ENCODE measurements around the gene PLCB3. TPM values are rescaled to one million over a fixed set of nuclear protein-coding genes. Genes with fewer than 3 reads are reported as not detected.
A peak's percentile ranks its signal among the peaks of the same experiment; 100 is the strongest.

PLCB3 gene
- total and polyA plus RNA-seq, 2 of the 13 experiments (the other 11 are each of a cell fraction or from before 2014, with no cell fraction given) = 7.5 to 13.8 TPM

DNA sequence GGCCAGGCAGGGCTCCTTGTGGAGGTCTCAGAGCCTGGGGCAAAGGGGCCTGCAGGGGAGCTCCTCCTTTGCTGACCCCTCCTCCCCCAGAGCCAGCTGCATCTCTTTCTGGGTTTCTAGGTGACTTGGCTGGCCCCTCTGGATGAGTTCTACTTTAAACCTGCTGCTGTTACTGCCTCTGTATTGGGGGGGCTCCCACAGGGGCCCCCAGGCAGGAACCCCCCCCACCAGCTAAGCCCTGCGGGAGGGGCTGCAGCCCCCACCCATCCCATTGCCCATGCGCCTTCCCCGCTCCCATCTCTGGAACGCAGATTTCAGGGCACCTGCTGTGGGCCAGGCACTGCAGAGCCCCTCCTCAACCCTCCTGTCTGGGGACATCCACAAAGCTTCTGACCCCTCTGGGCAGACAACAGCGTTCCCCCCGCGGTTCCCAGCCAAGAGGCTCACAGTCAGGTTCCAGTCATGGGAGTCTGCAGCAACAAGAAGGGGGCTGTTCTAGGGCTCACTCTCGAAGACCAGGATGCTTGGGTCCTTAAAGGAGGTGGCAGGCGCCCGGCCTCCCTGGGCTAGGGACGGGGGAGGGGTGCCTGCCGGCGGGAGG lies 815 bp upstream of the PLCB3 start:
- Histone ChIP-seq H3K4me1 (ENCODE audit: insufficient read depth, low read length) (peaks cover 51% of the 10 kb centered on the region), H3K79me2 (ENCODE audit: insufficient read depth, low read length) (peaks cover 17% of the 10 kb centered on the region), H3K4me2 (ENCODE audit: low read depth, low read length) (peak overlapping the region; percentile 100), H3K9ac (ENCODE audit: insufficient read depth, low read depth, low read length) (peak overlapping the region; percentile 55; the same call in 1 of the 2 replicates), H3K4me3 (replicated peaks in 1 of 3; ENCODE audit: insufficient read depth in 1 of 3, low read depth in 2 of 3, low read length in 3 of 3) (peak overlapping the region; percentile 68 to 88 (median 83)), H2AFZ (ENCODE audit: low read length) (no peak overlapping the region), H3K27ac (ENCODE audit: extremely low read length, insufficient read depth, low read length) (no peak overlapping the region), H3K27me3 (ENCODE audit: control insufficient read depth in 1 of 2, insufficient read depth in 2 of 2, low read length in 2 of 2) (no peaks in the 10 kb centered on the region; a peak in 1 of 5 replicates), H4K20me1 (ENCODE audit: insufficient read depth, low read length) (no peaks in the 10 kb centered on the region), H3K36me3 (replicated peaks in 1 of 2; ENCODE audit: control insufficient read depth in 1 of 2, insufficient read depth in 2 of 2, low read length in 2 of 2) (0 out of 5 replicates have a peak, but pooled peaks cover under 1 to 1% of the 10 kb centered on the region in 2 experiments), H3K9me3 (ENCODE audit: low read length) (no peaks in the 10 kb centered on the region)
- in situ Hi-C loops (cut with HindIII; ENCODE audit: extremely low pct_ligation_motif_present, low pct_unique_long_range_greater_than_20kb) (no loop called here), intact Hi-C loops (cut with micrococcal nuclease; ENCODE audit: unreplicated experiment) (loop anchor here (2.0 kb wide), 2 partner anchors 18 to 60 kb away; no protein-coding TSS in a partner anchor)
- ChIA-PET CTCF (ENCODE audit: low intra/inter-chr PET ratio, low total read pairs) (no interaction called here), POLR2A (interaction anchor here (0.9 to 2.0 kb wide), 7 partner anchors 9 to 69 kb away, joined by 3 to 14 read pairs (median 5); partner anchors contain the start of genes FKBP2 and PRDX5)
- DNase-seq (ENCODE audit: low spot score) (no peak), FAIRE-seq (no peak), ATAC-seq (peak; percentile 1; the same call in 2 of the 3 replicates)
- 37% methylated on average over 7 of the region's 13 CpGs for WGBS (ENCODE audit: low lambda C conversion rate)
- TF ChIP-seq, protein P1, sequence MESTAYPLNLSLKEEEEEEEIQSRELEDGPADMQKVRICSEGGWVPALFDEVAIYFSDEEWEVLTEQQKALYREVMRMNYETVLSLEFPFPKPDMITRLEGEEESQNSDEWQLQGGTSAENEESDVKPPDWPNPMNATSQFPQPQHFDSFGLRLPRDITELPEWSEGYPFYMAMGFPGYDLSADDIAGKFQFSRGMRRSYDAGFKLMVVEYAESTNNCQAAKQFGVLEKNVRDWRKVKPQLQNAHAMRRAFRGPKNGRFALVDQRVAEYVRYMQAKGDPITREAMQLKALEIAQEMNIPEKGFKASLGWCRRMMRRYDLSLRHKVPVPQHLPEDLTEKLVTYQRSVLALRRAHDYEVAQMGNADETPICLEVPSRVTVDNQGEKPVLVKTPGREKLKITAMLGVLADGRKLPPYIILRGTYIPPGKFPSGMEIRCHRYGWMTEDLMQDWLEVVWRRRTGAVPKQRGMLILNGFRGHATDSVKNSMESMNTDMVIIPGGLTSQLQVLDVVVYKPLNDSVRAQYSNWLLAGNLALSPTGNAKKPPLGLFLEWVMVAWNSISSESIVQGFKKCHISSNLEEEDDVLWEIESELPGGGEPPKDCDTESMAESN (CRISPR knock-in tag; conservative IDR thresholded peaks at IDR 0.05) = 0 out of 2 replicates have a peak, but pooled peaks have one; percentile 28
- TF ChIP-seq JDP2 (CRISPR knock-in tag; IDR thresholded peaks at IDR 0.05; ENCODE audit: borderline replicate concordance) (no peak), AGO1 (IDR thresholded peaks at IDR 0.05; ENCODE audit: low read depth, low read length, poor library complexity, severe bottlenecking) (peak; percentile 37), ZC3H13 (CRISPR knock-in tag; IDR thresholded peaks at IDR 0.05) (0 out of 2 replicates have a peak, but pooled peaks have one; percentile 33), ZSCAN25 (CRISPR knock-in tag; IDR thresholded peaks at IDR 0.05) (0 out of 2 replicates have a peak, but pooled peaks have one; percentile 13), ZNF501 (CRISPR knock-in tag; IDR thresholded peaks at IDR 0.05) (0 out of 2 replicates have a peak, but pooled peaks have one; percentile 29), ATF7-NPFF (CRISPR knock-in tag; IDR thresholded peaks at IDR 0.05; ENCODE audit: low read depth) (0 out of 2 replicates have a peak, but pooled peaks have one; percentile 44)
- TF ChIP-seq, protein P2, sequence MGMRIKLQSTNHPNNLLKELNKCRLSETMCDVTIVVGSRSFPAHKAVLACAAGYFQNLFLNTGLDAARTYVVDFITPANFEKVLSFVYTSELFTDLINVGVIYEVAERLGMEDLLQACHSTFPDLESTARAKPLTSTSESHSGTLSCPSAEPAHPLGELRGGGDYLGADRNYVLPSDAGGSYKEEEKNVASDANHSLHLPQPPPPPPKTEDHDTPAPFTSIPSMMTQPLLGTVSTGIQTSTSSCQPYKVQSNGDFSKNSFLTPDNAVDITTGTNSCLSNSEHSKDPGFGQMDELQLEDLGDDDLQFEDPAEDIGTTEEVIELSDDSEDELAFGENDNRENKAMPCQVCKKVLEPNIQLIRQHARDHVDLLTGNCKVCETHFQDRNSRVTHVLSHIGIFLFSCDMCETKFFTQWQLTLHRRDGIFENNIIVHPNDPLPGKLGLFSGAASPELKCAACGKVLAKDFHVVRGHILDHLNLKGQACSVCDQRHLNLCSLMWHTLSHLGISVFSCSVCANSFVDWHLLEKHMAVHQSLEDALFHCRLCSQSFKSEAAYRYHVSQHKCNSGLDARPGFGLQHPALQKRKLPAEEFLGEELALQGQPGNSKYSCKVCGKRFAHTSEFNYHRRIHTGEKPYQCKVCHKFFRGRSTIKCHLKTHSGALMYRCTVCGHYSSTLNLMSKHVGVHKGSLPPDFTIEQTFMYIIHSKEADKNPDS (CRISPR knock-in tag; IDR thresholded peaks at IDR 0.05) = no peak
- TF ChIP-seq, protein P3, sequence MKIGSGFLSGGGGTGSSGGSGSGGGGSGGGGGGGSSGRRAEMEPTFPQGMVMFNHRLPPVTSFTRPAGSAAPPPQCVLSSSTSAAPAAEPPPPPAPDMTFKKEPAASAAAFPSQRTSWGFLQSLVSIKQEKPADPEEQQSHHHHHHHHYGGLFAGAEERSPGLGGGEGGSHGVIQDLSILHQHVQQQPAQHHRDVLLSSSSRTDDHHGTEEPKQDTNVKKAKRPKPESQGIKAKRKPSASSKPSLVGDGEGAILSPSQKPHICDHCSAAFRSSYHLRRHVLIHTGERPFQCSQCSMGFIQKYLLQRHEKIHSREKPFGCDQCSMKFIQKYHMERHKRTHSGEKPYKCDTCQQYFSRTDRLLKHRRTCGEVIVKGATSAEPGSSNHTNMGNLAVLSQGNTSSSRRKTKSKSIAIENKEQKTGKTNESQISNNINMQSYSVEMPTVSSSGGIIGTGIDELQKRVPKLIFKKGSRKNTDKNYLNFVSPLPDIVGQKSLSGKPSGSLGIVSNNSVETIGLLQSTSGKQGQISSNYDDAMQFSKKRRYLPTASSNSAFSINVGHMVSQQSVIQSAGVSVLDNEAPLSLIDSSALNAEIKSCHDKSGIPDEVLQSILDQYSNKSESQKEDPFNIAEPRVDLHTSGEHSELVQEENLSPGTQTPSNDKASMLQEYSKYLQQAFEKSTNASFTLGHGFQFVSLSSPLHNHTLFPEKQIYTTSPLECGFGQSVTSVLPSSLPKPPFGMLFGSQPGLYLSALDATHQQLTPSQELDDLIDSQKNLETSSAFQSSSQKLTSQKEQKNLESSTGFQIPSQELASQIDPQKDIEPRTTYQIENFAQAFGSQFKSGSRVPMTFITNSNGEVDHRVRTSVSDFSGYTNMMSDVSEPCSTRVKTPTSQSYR (CRISPR knock-in tag; IDR thresholded peaks at IDR 0.05; ENCODE audit: borderline replicate concordance) = 0 out of 2 replicates have a peak, but pooled peaks have one; percentile 32
- no TSS peak for BruUV-seq (replicated peaks)
